K562 (cell line): ENCODE measurements around the gene TMEM41B. TPM values are rescaled to one million over a fixed set of nuclear protein-coding genes. Genes with fewer than 3 reads are reported as not detected.

ENCODE experiments used
- ATF4 ChIP-seq: fragments of 450-650 bp; formaldehyde crosslinking; IDR thresholded peaks from 2 replicates; pipeline ENCODE4 v1.4.0; 2022; ENCODE audit warnings: mild to moderate bottlenecking, moderate library complexity
- CXXC5 ChIP-seq: fragments of 250-450 bp; sonication (Bioruptor Pico); IDR thresholded peaks from 2 replicates; pipeline ENCODE4 v1.8.0; 2022; ENCODE audit warnings: inconsistent platforms, mild to moderate bottlenecking, moderate library complexity
- HMBOX1 ChIP-seq: sonication (generic); IDR thresholded peaks from 2 replicates; pipeline ENCODE4 v1.6.1; 2016
- HOMEZ ChIP-seq: fragments of 250-450 bp; sonication (Bioruptor Pico); IDR thresholded peaks from 2 replicates; pipeline ENCODE4 v1.4.0; 2020; ENCODE audit warnings: mild to moderate bottlenecking, moderate library complexity
- IFI16 ChIP-seq: fragments of 250-450 bp; sonication (Bioruptor Pico); IDR thresholded peaks from 2 replicates; pipeline ENCODE4 v2.1.2; 2022; ENCODE audit warnings: mild to moderate bottlenecking, inconsistent platforms
- KLF10 ChIP-seq: fragments of 250-450 bp; sonication (Bioruptor Pico); IDR thresholded peaks from 2 replicates; pipeline ENCODE4 v1.6.1; 2021; ENCODE audit warnings: matching md5 sums
- KLF13 ChIP-seq: fragments of 450-650 bp; IDR thresholded peaks from 2 replicates; pipeline ENCODE4 v1.6.1; 2016; ENCODE audit warnings: missing genetic modification characterization, low read depth, mild to moderate bottlenecking, missing compliant biosample characterization, moderate library complexity, borderline replicate concordance
- MEF2D ChIP-seq: conservative IDR thresholded peaks from 2 replicates; pipeline ENCODE4 v1.6.1; 2016; ENCODE audit warnings: low read depth, missing genetic modification characterization, missing compliant biosample characterization
- MTF1 ChIP-seq: fragments of 250-450 bp; sonication (Bioruptor Pico); IDR thresholded peaks from 2 replicates; pipeline ENCODE4 v1.9.0; 2021; ENCODE audit warnings: moderate library complexity, mild to moderate bottlenecking, inconsistent platforms, borderline replicate concordance
- NCOR1 ChIP-seq: fragments of 450-650 bp; IDR thresholded peaks from 2 replicates; pipeline ENCODE4 v1.6.1; 2016; ENCODE audit warnings: mild to moderate bottlenecking, moderate library complexity
- NR4A1 ChIP-seq, 2 experiments: fragments of 250-450 bp in 1 of 2; fragments of 450-650 bp in 1 of 2; sonication (Bioruptor Pico) in 1 of 2; IDR thresholded peaks; 2 replicates each; pipeline versions ENCODE4 v1.4.0 to v1.6.1; 2016 to 2020; ENCODE audit warnings: mild to moderate bottlenecking in 2 of 2, missing compliant biosample characterization in 1 of 2, missing genetic modification characterization in 1 of 2, moderate library complexity in 1 of 2
- PATZ1 ChIP-seq: fragments of 250-450 bp; sonication (Bioruptor Pico); IDR thresholded peaks from 2 replicates; pipeline ENCODE4 v1.5.0; 2020; ENCODE audit warnings: mild to moderate bottlenecking, borderline replicate concordance
- PTRF ChIP-seq: fragments of 450-650 bp; IDR thresholded peaks from 2 replicates; pipeline ENCODE4 v1.6.1; 2016; ENCODE audit warnings: mild to moderate bottlenecking, missing genetic modification characterization, missing compliant biosample characterization
- SMAD3 ChIP-seq: fragments of 450-650 bp; formaldehyde crosslinking; conservative IDR thresholded peaks from 2 replicates; pipeline ENCODE4 v1.4.0; 2020; ENCODE audit warnings: mild to moderate bottlenecking
- TAF7 ChIP-seq: fragments of 450-650 bp; IDR thresholded peaks from 2 replicates; pipeline ENCODE4 v1.6.1; 2016; ENCODE audit warnings: missing genetic modification characterization, missing compliant biosample characterization
- ZBTB12 ChIP-seq: fragments of 250-450 bp; sonication (Bioruptor Pico); IDR thresholded peaks from 2 replicates; pipeline ENCODE4 v1.4.0; 2020
- ZNF354B ChIP-seq: fragments of 250-450 bp; sonication (Bioruptor Pico); IDR thresholded peaks from 2 replicates; pipeline ENCODE4 v1.4.0; 2020
- ZNF644 ChIP-seq: fragments of 200-800 bp; sonication (Bioruptor generic); IDR thresholded peaks from 2 replicates; pipeline ENCODE4 v1.6.1; 2016; ENCODE audit warnings: low read depth, missing genetic modification characterization, missing compliant biosample characterization
- polyA plus RNA-seq, 8 experiments: library from polyadenylated mRNA; depleted of rRNA in 4 of 8; stranded (reverse) in 5 of 8; unstranded in 3 of 8; fragments of >200 nt; fragmentation: Nextera tagmentation in 2 of 8; fragmentation: Illumina TruSeq in 1 of 8; extraction: Ambion mirVana in 2 of 8; extraction: Trizol in 1 of 8; gene quantifications; 2 replicates each; pipeline versions ENCODE4 v1.2.1 to v1.2.3, GENCODE V29; 2011 to 2014; ENCODE audit warnings: inconsistent platforms in 1 of 8, missing spikeins in 1 of 8
- total RNA-seq, 7 experiments: library from RNA; depleted of rRNA in 6 of 7; stranded (reverse); fragments of >200 nt in 6 of 7; fragmentation: Illumina TruSeq in 2 of 7; extraction: Trizol in 2 of 7; gene quantifications; 2 replicates each; pipeline versions ENCODE4 v1.2.1 to v1.2.3, GENCODE V29; 2011 to 2021; ENCODE audit warnings: low replicate concordance in 1 of 7
- TF ChIP-seq, protein P1 (sequence below): fragments of 250-450 bp; sonication (Bioruptor Pico); IDR thresholded peaks from 2 replicates; pipeline ENCODE4 v1.8.0; 2022; ENCODE audit warnings: moderate library complexity, mild to moderate bottlenecking, inconsistent platforms

TMEM41B gene
- total and polyA plus RNA-seq, 9 of the 15 experiments (the other 6 are each of a cell fraction or from before 2014, with no cell fraction given), result 17.1 to 89.6 (median 48.7) TPM

DNA sequence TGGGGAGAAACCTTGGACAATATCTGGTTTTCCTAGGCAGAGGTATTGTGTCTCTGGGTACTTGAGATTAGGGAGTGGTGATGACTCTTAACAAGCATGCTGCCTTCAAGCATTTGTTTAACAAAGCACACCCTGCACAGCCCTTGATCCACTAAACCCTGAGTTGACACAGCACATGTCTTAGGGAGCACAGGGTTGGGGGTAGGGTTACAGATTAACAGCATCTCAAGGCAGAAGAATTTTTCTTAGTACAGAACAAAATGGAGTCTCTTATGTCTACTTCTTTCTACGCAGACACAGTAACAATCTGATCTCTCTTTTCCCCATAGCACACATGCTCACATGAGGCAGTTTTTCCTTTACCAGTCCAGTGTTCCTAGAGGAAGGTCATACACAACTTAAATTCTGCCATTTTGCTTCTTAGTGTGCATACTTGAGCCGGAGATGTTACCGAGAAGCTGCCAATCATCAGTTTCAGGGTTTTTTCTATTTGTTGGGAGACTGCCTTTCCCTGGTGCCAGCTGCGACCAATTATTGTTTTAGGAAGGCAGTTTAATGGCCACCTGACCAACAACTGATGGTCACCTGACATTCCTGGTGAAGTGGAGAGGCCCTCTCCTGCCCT, 5.1 kb upstream of the TMEM41B start (continued):
- TF ChIP-seq MTF1 (CRISPR knock-in tag), result peak; percentile 53; the same call in 1 of the 2 replicates
- peak; percentile 55; the same call in 1 of the 2 replicates for TF ChIP-seq ZBTB12 (CRISPR knock-in tag)
- peak; percentile 87 for TF ChIP-seq CXXC5
- peak; percentile 77 for TF ChIP-seq ZNF354B (CRISPR knock-in tag)
- TF ChIP-seq KLF10, result 0 out of 2 replicates have a peak, but pooled peaks have one; percentile 28
- TF ChIP-seq NCOR1, result peak; percentile 45; the same call in 1 of the 2 replicates
- peak; percentile 73 for TF ChIP-seq TAF7 (tag)
- peak; percentile 77; the same call in 1 of the 2 replicates for TF ChIP-seq KLF13 (tag)
- TF ChIP-seq HMBOX1, result peak; percentile 89
- peak; percentile 70; the same call in 1 of the 2 replicates for TF ChIP-seq NR4A1 (CRISPR knock-in tag; IDR thresholded peaks at IDR 0.05)
- TF ChIP-seq NR4A1 (tag; IDR thresholded peaks at IDR 0.05), result peak; percentile 99
- peak; percentile 85 for TF ChIP-seq ATF4 (CRISPR knock-in tag)
- TF ChIP-seq IFI16 (CRISPR knock-in tag), result peak; percentile 83
- peak; percentile 95 for TF ChIP-seq SMAD3 (CRISPR knock-in tag)
- TF ChIP-seq, protein P1, sequence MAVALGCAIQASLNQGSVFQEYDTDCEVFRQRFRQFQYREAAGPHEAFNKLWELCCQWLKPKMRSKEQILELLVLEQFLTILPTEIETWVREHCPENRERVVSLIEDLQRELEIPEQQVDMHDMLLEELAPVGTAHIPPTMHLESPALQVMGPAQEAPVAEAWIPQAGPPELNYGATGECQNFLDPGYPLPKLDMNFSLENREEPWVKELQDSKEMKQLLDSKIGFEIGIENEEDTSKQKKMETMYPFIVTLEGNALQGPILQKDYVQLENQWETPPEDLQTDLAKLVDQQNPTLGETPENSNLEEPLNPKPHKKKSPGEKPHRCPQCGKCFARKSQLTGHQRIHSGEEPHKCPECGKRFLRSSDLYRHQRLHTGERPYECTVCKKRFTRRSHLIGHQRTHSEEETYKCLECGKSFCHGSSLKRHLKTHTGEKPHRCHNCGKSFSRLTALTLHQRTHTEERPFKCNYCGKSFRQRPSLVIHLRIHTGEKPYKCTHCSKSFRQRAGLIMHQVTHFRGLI (CRISPR knock-in tag), result peak; percentile 86
- peak; percentile 62; the same call in 1 of the 2 replicates for TF ChIP-seq PATZ1 (CRISPR knock-in tag)
- TF ChIP-seq MEF2D (tag), result peak; percentile 91
- 0 out of 2 replicates have a peak, but pooled peaks have one; percentile 57 for TF ChIP-seq HOMEZ
- peak; percentile 96 for TF ChIP-seq PTRF (tag)
- TF ChIP-seq ZNF644 (tag), result peak; percentile 87; the same call in 1 of the 2 replicates
